MM.1S (cell line): ENCODE measurements around the gene TMEM108.

ENCODE experiments used
- DNase-seq: peaks from one replicate; pipeline ENCODE4 v3.0.0-alpha.2; 2015
- H2AFZ ChIP-seq: fragments of 300-600 bp; sonication (generic); 2 replicates; pipeline ENCODE4 v1.6.0; 2016; ENCODE audit warnings: antibody characterized with exemption, low read length
- H3F3A ChIP-seq: fragments of 300-600 bp; sonication (generic); 2 replicates; pipeline ENCODE4 v1.6.1; 2016; ENCODE audit warnings: mild to moderate bottlenecking, antibody characterized with exemption, low read length, moderate library complexity, mixed read lengths; ENCODE audit not compliant: insufficient read depth
- H3K27ac ChIP-seq: fragments of 300-600 bp; sonication (generic); 2 replicates; pipeline ENCODE4 v1.5.1; 2016; ENCODE audit warnings: mild to moderate bottlenecking, low read length
- H3K27me3 ChIP-seq: fragments of 300-600 bp; sonication (generic); replicated peaks from 2 replicates; pipeline ENCODE4 v1.6.0; 2016; ENCODE audit warnings: low read length; ENCODE audit not compliant: insufficient read depth
- H3K36me3 ChIP-seq: fragments of 300-600 bp; sonication (generic); replicated peaks from 2 replicates; pipeline ENCODE4 v1.6.1; 2016; ENCODE audit warnings: mild to moderate bottlenecking, low read length, mixed read lengths; ENCODE audit not compliant: insufficient read depth
- H3K4me1 ChIP-seq: fragments of 300-600 bp; sonication (generic); 2 replicates; pipeline ENCODE4 v1.6.1; 2016; ENCODE audit warnings: low read length, mixed read lengths
- H3K4me2 ChIP-seq: fragments of 300-600 bp; sonication (generic); 2 replicates; pipeline ENCODE4 v1.6.0; 2016; ENCODE audit warnings: low read depth, low read length
- H3K4me3 ChIP-seq: fragments of 300-600 bp; sonication (generic); 2 replicates; pipeline ENCODE4 v1.5.1; 2016; ENCODE audit warnings: low read length, mixed read lengths
- H3K79me2 ChIP-seq: fragments of 300-600 bp; sonication (generic); 2 replicates; pipeline ENCODE4 v1.6.1; 2016; ENCODE audit warnings: mixed run types, low read length, mixed read lengths
- H3K9ac ChIP-seq: fragments of 300-600 bp; sonication (generic); 2 replicates; pipeline ENCODE4 v1.6.1; 2016; ENCODE audit warnings: low read length, mixed read lengths
- H3K9me2 ChIP-seq: fragments of 300-600 bp; sonication (generic); replicated peaks from 2 replicates; pipeline ENCODE4 v1.6.1; 2016; ENCODE audit warnings: mild to moderate bottlenecking, low read length, mixed read lengths; ENCODE audit not compliant: insufficient read depth
- H3K9me3 ChIP-seq: fragments of 300-600 bp; sonication (generic); replicated peaks from 2 replicates; pipeline ENCODE4 v1.6.1; 2016; ENCODE audit warnings: mild to moderate bottlenecking, low read length, mixed read lengths; ENCODE audit not compliant: insufficient read depth
- H4K20me1 ChIP-seq: fragments of 300-600 bp; sonication (generic); 2 replicates; pipeline ENCODE4 v1.6.1; 2016; ENCODE audit warnings: mild to moderate bottlenecking, low read length, moderate library complexity, mixed read lengths; ENCODE audit not compliant: insufficient read depth
- EZH2 ChIP-seq: fragments of 300-600 bp; sonication (generic); optimal IDR thresholded peaks from 2 replicates; pipeline ENCODE3; 2017; ENCODE audit warnings: low read depth, mild to moderate bottlenecking, antibody characterized with exemption, low read length, mixed read lengths
- EZH2phosphoT487 ChIP-seq: fragments of 300-600 bp; sonication (generic); IDR thresholded peaks from 2 replicates; pipeline ENCODE4 v1.6.1; 2018; ENCODE audit warnings: antibody characterized with exemption, low read length
- TF ChIP-seq, protein P1 (sequence below): fragments of 300-600 bp; sonication (generic); IDR thresholded peaks from 2 replicates; pipeline ENCODE4 v1.5.1; 2016; ENCODE audit warnings: antibody characterized with exemption, low read length, mixed read lengths

TMEM108 gene

DNA sequence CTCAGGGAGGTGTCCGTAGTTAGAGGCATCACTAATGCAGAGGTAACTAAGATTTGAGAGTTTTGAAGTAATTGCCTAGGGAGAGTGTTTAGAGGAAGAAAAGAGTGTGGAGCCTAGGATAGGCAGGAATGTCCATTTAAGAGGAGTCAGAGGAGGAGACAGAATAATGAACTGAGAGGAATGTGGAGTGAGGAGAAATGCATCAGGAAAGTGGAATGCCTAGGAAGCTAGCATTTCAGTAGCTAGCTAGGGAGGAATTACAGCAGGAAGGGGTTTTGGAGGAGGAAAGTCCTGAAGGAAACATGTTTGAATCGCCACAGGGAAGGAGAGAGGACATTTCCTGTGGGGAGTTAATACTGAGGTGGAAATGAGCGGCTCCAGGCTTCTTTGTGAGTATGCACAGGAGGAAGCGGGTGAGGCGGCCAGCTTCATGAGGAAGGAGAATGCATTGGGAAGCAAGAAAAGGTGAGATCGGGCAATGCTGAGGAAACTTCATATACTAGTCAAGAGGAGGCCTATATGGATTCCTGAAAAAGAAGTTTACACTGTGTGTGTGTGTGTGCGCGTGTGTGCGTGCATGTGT is 154.3 kb downstream of the TMEM108 start:
- H3K79me2 ChIP-seq, result no peaks in the 10 kb centered on the region
- H3K4me2 ChIP-seq, result no peak overlapping the region
- TF ChIP-seq, protein P1, sequence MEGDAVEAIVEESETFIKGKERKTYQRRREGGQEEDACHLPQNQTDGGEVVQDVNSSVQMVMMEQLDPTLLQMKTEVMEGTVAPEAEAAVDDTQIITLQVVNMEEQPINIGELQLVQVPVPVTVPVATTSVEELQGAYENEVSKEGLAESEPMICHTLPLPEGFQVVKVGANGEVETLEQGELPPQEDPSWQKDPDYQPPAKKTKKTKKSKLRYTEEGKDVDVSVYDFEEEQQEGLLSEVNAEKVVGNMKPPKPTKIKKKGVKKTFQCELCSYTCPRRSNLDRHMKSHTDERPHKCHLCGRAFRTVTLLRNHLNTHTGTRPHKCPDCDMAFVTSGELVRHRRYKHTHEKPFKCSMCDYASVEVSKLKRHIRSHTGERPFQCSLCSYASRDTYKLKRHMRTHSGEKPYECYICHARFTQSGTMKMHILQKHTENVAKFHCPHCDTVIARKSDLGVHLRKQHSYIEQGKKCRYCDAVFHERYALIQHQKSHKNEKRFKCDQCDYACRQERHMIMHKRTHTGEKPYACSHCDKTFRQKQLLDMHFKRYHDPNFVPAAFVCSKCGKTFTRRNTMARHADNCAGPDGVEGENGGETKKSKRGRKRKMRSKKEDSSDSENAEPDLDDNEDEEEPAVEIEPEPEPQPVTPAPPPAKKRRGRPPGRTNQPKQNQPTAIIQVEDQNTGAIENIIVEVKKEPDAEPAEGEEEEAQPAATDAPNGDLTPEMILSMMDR, result no peak
- TF ChIP-seq EZH2 (no peak), EZH2phosphoT487 (no peak)
- no peak for DNase-seq
- no peaks in the 10 kb centered on the region for H3K36me3 ChIP-seq
- no peaks in the 10 kb centered on the region for H3K9me2 ChIP-seq
- H3K4me1 ChIP-seq, result no peaks in the 10 kb centered on the region
- no peak overlapping the region for H3K9ac ChIP-seq
- no peak overlapping the region for H3K27ac ChIP-seq
- H4K20me1 ChIP-seq, result no peaks in the 10 kb centered on the region
- H3K27me3 ChIP-seq, result no peaks in the 10 kb centered on the region
- H3F3A ChIP-seq, result no peaks in the 10 kb centered on the region
- H3K4me3 ChIP-seq, result no peak overlapping the region
- no peaks in the 10 kb centered on the region for H3K9me3 ChIP-seq
- no peak overlapping the region for H2AFZ ChIP-seq

DNA sequence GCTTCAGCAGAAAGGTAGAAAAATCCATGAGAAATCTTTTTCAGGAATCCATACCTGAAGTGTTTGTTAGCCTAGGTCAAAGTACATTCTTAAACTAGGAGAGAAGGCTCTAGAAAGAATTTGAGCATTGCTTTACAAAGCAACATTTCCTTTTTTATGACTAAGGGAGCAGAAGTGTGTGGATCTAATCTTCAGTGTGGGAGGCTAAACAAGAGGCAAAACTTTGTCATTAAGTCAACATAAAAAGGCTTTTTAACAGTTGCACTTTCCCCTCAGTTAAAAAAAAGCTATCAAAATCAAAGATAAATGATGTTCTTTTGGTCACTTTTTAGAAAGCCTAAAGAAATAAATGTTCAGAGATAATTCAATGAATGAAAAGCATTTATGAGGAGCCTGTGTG is 154.8 kb downstream of the TMEM108 start:
- H3K27ac ChIP-seq, result no peak overlapping the region

DNA sequence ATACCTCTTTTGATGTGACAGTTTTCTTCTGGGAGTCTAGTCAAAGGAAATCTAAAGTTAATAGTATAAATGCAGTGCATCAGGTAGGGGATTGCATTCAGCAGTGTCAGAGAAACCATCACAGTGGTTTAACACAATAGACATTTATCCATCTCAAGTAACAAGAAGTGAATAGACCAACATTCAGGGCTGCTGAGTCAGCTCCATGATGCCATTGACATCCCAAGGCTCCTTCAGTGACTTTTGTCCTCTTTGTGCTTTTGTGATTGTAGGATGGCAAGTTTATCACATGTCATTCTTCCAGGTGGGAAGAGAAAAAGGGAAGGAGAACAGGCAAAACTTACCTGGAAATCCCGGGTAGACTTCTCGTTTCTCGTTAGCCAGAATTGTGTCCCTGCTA is 158.3 kb downstream of the TMEM108 start:
- Histone ChIP-seq H3K36me3 (no peaks in the 10 kb centered on the region), H3K4me1 (no peaks in the 10 kb centered on the region), H3K9ac (no peak overlapping the region), H4K20me1 (no peaks in the 10 kb centered on the region), H3K27me3 (no peaks in the 10 kb centered on the region), H3K79me2 (no peaks in the 10 kb centered on the region), H3K9me3 (no peaks in the 10 kb centered on the region), H3F3A (no peaks in the 10 kb centered on the region), H3K9me2 (no peaks in the 10 kb centered on the region), H3K4me2 (no peak overlapping the region), H3K4me3 (no peak overlapping the region), H2AFZ (no peak overlapping the region), H3K27ac (no peak overlapping the region)
- TF ChIP-seq EZH2, result no peak
- TF ChIP-seq, protein P1, result no peak
- no peak for TF ChIP-seq EZH2phosphoT487
- no peak for DNase-seq

More for the DNA sequence above, 154.8 kb downstream of the TMEM108 start:
- no peak for DNase-seq
- Histone ChIP-seq H2AFZ (no peak overlapping the region), H3K9me3 (no peaks in the 10 kb centered on the region), H3K27me3 (no peaks in the 10 kb centered on the region), H3K79me2 (no peaks in the 10 kb centered on the region), H3K4me1 (no peaks in the 10 kb centered on the region), H3K9ac (no peak overlapping the region), H3K4me3 (no peak overlapping the region), H3K9me2 (no peaks in the 10 kb centered on the region), H3F3A (no peaks in the 10 kb centered on the region), H3K4me2 (no peak overlapping the region), H3K36me3 (no peaks in the 10 kb centered on the region), H4K20me1 (no peaks in the 10 kb centered on the region)
- TF ChIP-seq, protein P1, result no peak
- no peak for TF ChIP-seq EZH2
- no peak for TF ChIP-seq EZH2phosphoT487
